ENCODE measurements around the gene ECM1. TPM values are rescaled to one million over a fixed set of nuclear protein-coding genes. Genes with fewer than 3 reads are reported as not detected.

Gene ECM1
- total RNA-seq, 1 donor = 30.0 TPM

GRCh38 chr1:150555198-150555970, 47.5 kb downstream of the ECM1 start:
- TF ChIP-seq CTCF (IDR thresholded peaks at IDR 0.05; ENCODE audit: extremely low read depth, low read depth, low read length) = no peak
- no peak overlapping the region for H2AFZ ChIP-seq (ENCODE audit: low read length)
- H3K9me3 ChIP-seq (ENCODE audit: low read depth, low read length) = no peaks in the 10 kb centered on the region
- peaks cover 24% of the 10 kb centered on the region for H3K4me1 ChIP-seq (ENCODE audit: insufficient read depth, low read length)
- H3K27ac ChIP-seq (ENCODE audit: low read depth, low read length) = no peak overlapping the region
- H3K4me3 ChIP-seq (ENCODE audit: insufficient read depth, low read length) = no peak overlapping the region
- peaks cover 14% of the 10 kb centered on the region for H3K79me2 ChIP-seq (ENCODE audit: insufficient read depth, low read length)
- no peak overlapping the region for H3K4me2 ChIP-seq (ENCODE audit: insufficient read depth, low read length)
- H4K20me1 ChIP-seq (ENCODE audit: insufficient read depth, low read length) = peaks cover 6% of the 10 kb centered on the region
- H3K27me3 ChIP-seq (ENCODE audit: insufficient read depth, low read length) = no peaks in the 10 kb centered on the region
- peaks cover 9% of the 10 kb centered on the region for H3K36me3 ChIP-seq (ENCODE audit: insufficient read depth, low read length)
- peak; percentile 44 for DNase-seq (ENCODE audit: insufficient read length, low spot score, missing footprints)

- H3K4me3 ChIP-seq (ENCODE audit: insufficient read depth, low read length) = no peak overlapping the region
- H3K36me3 ChIP-seq (ENCODE audit: insufficient read depth, low read length) = peaks cover 9% of the 10 kb centered on the region
- H3K79me2 ChIP-seq (ENCODE audit: insufficient read depth, low read length) = peaks cover 16% of the 10 kb centered on the region
- H3K4me1 ChIP-seq (ENCODE audit: insufficient read depth, low read length) = peaks cover 23% of the 10 kb centered on the region
- peaks cover 6% of the 10 kb centered on the region for H4K20me1 ChIP-seq (ENCODE audit: insufficient read depth, low read length)
- DNase-seq (ENCODE audit: insufficient read length, low spot score, missing footprints) = peak; percentile 73
- no peaks in the 10 kb centered on the region for H3K9me3 ChIP-seq (ENCODE audit: low read depth, low read length)
- no peak overlapping the region for H2AFZ ChIP-seq (ENCODE audit: low read length)
- H3K27ac ChIP-seq (ENCODE audit: low read depth, low read length) = no peak overlapping the region
- H3K27me3 ChIP-seq (ENCODE audit: insufficient read depth, low read length) = no peaks in the 10 kb centered on the region
- TF ChIP-seq CTCF (IDR thresholded peaks at IDR 0.05; ENCODE audit: extremely low read depth, low read depth, low read length) = no peak
- no peak overlapping the region for H3K4me2 ChIP-seq (ENCODE audit: insufficient read depth, low read length)
Measured at GRCh38 chr1:150555971-150556865, 48.3 kb downstream of the ECM1 start.

GRCh38 chr1:150557065-150557600, 49.2 kb downstream of the ECM1 start:
- no peak overlapping the region for H3K4me2 ChIP-seq (ENCODE audit: insufficient read depth, low read length)
- peaks cover 9% of the 10 kb centered on the region for H3K36me3 ChIP-seq (ENCODE audit: insufficient read depth, low read length)
- H3K4me1 ChIP-seq (ENCODE audit: insufficient read depth, low read length) = peaks cover 26% of the 10 kb centered on the region
- no peaks in the 10 kb centered on the region for H3K9me3 ChIP-seq (ENCODE audit: low read depth, low read length)
- H3K27me3 ChIP-seq (ENCODE audit: insufficient read depth, low read length) = no peaks in the 10 kb centered on the region
- no peak overlapping the region for H3K4me3 ChIP-seq (ENCODE audit: insufficient read depth, low read length)
- H3K79me2 ChIP-seq (ENCODE audit: insufficient read depth, low read length) = peaks cover 16% of the 10 kb centered on the region
- no peak overlapping the region for H3K27ac ChIP-seq (ENCODE audit: low read depth, low read length)
- peaks cover 6% of the 10 kb centered on the region for H4K20me1 ChIP-seq (ENCODE audit: insufficient read depth, low read length)
- no peak overlapping the region for H2AFZ ChIP-seq (ENCODE audit: low read length)
- TF ChIP-seq CTCF (IDR thresholded peaks at IDR 0.05; ENCODE audit: extremely low read depth, low read depth, low read length) = no peak
- peak; percentile 36 for DNase-seq (ENCODE audit: insufficient read length, low spot score, missing footprints)

All from osteoblast (primary cell).